Stimulated activated CD4-positive, alpha-beta T cell treated with anti-CD3 and anti-CD28 coated beads, Interleukin-12 subunit alpha, Interleukin-12 subunit beta, amount 100 ng/mL, for 48 hours (primary cell): ENCODE results near the gene SMIM35.
A peak's percentile ranks its signal among the peaks of the same experiment; 100 is the strongest.

Experiments
- DNase-seq, 3 donors: peaks; one replicate each; pipeline ENCODE4 v3.0.0-alpha.2; 2020; ENCODE audit warnings: low read depth in 2 of 3, low spot score in 1 of 3

Gene SMIM35

GRCh38 chr11:118059246-118059940 is 27.4 kb downstream of the SMIM35 start:
- DNase-seq: no peak

GRCh38 chr11:118058311-118059245 is 28.2 kb downstream of the SMIM35 start:
- no peak for DNase-seq

- DNase-seq: no peak
Observed at GRCh38 chr11:118057251-118058145, 29.3 kb downstream of the SMIM35 start.

DNA sequence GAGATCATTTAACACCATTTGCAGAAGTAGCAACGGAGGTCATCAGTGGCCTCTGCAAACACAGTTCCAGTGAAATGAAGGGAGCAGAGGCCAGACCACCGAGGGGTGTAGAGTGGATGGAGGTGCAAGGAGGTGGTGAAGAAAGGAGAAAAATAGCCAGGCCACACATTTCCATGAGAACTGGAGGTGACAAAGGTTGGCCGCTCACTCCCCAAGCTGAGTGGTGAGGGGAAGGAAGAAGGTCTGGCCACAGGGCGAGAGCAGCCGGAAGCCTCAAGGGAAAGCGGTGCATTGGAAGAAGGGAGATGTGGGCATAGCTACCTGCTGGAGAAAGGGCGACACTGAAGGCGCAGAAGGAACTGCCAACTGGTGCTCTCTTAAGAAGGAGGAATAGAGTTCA is 30.0 kb downstream of the SMIM35 start:
- DNase-seq: no peak

GRCh38 chr11:118055966-118056365 is 30.8 kb downstream of the SMIM35 start:
- DNase-seq: no peak

DNA sequence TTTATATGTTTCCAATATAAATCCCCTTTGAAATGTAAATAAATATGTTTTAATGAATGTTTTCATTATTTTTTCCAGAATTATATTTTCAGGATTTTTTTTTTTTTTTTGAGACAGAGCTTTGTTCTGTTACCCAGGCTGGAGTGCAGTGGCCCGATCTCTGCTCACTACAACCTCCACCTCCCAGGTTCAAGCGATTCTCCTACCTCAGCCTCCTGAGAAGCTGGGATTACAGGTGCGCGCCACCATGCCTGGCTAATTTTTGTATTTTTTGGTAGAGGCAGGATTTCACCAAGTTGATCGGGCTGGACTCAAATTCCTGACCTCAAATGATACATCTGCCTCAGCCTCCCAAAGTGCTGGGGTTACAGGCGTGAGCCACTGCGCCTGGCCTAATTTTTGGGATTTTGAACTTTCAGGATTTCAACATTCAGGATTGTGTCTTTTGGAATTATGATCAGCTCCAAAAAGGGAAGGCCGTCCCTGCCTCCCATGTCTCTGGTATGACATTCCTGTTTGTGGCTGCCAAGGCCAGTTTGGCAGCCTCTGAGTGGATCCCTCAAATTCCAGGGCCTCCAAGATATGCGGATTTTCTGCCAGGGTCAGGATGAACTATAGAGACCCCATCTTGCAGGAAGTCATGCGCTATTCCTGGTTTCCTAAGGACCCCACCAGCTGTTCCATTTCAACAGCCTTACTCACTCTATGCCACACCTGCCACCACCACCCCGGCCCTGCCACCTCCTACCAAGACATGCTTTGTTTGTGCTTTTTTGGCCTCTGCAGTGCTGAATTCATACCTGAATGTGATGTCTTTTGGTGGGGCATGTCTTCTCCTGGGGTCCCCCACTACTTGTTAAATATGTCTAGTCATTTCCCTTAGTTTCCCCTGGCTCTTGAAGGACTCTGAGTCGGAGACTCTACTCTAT is 31.8 kb downstream of the SMIM35 start:
- no peak for DNase-seq

DNA sequence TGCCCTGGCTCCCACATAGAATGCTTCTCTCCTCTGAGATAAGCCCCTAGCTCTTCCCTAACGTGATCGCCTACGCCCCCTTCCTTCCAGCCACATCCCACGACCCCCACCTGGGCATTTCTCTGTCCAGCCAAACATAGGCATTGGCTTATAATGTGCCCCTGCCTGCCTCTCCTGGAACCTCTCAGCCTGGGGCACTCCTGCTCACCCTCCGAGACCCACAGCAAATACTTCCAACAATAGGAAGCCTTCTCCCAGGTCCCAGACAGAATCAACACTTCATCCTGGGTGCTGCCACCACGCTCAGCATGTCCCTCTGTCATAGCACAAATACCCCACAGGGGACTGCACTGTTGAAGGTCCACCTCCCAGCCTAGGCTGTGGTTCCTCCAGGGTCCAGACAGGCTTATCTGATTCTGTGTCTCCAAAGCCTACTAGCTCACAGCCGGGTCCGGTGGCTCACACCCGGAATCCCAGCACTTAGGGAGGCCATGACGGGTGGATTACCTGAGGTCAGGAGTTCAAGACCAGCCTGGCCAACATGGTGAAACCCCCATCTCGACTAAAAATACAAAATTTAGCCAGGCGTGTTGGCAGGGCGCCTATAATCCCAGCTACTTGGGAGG is 34.1 kb downstream of the SMIM35 start:
- DNase-seq: no peak

DNA sequence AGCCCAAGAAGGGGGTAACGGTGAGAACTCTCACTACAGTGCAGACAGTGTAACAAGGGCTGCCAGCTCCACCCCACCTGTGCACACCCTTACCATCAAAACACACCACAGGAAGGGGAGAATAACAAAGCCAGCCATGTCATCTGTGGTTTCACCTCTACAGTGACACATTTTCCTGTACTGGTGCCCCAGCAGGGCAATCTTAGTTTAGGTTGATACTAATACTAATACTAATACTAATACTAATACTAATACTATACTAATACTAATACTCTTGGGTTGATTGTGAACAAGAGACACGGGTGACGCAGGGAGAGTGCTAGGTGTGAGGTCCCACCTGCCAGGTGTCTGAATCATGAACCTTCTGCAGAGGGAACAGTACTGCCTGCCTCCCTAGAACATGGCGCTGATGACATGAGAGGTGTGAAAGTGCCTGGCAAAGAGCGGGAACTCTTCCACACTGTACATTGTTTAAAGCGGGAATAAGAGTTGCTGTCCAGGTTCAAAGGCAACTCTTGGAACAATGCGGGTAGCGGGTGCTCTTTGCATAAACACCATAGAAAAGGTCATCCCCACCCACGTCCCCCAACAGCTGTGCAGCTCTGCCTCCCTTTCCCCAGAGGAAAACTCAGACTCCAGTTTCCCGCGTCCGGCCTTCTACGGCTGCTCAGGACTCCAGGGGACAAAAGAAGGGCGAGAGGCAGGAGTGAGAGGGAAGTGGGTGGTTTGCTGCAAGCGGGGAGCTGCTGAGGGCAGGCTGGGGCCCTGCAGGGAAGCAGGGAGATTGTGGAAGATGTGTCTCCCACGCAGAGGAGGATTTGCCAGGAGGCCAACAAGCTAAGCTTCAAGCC is 34.9 kb downstream of the SMIM35 start:
- peak in 1 of 3 donors; percentile 44 for DNase-seq

- DNase-seq: no peak
Observed at GRCh38 chr11:118051136-118051610, 35.6 kb downstream of the SMIM35 start.

DNA sequence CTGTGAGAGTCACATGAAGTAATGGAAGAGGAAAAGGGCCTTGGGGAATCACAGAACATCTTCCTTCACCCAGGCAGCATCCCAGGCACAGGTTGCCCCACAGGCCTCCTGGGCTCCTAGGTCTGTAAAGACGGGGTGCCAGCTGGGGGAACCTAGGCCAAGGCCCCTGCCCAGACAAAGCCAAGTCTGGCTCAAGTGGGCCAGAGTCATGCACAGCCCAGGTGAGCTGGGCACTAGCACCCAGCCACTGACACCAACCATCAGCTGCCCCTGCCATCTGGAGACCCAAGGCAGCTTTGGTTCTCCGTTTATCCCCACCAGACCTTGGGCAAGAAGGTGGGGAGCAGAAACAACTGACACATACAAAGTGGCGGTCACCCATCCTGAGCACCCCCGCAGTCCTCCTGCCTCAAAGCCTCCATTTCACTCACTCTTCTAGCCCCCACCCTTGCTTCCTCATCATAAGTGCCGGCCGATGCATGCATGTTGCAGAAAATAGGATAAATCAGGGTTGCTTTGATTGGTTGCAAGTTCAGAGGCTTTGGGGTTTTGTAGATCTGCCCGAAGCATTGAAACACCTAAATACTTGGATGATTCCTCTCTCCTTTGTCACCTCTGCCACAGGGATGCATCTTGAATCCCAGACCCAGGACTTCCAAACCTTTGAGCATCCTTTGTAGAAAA is 36.4 kb downstream of the SMIM35 start:
- no peak for DNase-seq

DNA sequence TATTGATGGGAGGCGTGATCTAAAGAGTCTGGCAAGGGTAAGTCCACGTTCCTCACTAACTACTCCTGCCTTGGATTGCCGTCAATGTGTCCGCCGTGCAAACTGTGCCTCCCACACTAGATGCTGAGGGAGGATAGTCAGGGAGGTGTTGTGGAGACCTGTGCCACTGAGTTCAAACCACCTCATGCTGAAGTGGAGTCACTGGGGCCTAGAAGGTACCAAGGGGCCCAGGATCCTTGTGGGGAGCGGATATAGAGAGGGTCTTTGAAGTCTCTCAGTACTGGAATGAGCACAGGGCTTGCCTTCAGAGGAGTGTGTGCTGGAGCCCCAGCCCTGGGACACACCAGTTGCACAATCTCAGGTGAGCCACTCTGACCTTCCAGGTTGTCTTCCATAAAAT is 37.0 kb downstream of the SMIM35 start:
- DNase-seq: no peak

DNA sequence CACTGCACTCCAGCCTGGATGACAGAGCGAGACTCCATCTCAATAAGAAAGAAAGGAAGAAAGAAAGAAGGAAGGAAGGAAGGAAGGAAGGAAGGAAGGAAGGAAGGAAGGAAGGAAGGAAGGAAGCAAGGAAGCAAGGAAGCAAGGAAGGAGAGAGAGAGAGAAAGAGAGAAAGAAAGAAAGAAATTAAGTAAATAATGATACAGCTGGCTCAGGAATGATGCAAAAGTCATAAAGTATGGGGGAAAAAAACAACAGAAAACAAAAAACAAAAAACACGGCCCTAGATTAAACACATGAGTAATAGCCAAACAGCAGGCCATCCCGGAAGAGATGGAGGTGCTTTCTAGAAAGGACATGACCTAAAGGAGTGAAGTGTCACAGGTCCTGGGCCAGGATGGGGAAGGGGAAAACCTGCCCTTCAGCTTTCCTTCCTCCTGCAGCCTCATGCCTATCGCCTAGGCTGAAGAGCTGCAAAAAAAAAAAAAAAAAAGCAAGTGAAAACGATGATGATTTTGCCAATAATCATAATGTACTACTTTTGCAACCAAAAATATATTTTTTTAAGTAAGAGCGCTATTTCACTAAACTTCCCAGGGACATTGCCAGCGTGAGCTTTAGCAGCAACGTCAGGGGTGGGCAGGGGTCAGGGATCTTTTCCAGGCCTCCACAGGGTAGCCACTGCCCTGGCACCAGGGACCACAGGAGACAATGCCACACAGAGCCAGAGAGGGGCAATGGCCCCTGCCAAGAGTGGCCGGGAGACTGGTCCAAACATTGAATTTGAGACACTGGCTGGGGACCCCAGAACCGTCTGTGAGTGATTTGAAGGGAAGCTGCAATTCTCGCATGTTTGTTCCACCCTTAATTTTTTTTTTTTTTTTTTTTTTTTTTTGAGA is 38.0 kb downstream of the SMIM35 start:
- no peak for DNase-seq

GRCh38 chr11:118047749-118048148 is 39.0 kb downstream of the SMIM35 start:
- DNase-seq: no peak

DNA sequence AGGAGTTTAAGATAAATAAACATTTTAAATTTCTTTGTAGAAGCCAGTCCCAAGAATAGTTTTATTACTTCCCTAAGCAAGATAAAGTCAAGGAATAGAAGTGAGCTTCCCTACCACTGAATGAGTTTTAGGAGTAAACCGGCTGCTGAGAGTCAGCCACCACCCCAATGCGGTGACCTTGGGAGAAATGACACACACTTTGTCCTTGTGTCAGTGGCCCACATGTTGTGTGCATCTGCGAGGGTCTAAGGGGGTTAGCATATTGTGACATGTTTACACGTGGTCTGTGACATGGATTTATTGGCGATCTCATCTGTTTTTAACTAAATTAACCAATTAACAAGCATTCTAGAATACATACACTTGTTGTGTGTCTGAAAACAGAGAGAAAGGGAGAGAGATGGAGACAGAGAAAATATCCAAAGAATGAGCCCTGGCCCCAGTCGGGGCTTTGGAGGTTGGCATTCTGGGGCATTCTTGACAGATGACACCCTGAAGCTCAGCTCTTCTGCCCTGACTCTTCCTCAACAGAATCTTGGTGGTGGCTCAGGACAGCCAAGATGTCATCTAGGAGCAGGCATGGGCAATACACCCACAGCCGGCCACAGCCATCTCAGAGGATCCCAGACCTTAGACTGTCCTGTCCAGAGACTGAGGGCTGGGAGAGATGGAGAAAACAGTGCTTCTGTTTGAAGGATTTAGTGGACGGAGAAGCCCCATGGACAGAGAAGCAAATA is 39.6 kb downstream of the SMIM35 start:
- no peak for DNase-seq

DNA sequence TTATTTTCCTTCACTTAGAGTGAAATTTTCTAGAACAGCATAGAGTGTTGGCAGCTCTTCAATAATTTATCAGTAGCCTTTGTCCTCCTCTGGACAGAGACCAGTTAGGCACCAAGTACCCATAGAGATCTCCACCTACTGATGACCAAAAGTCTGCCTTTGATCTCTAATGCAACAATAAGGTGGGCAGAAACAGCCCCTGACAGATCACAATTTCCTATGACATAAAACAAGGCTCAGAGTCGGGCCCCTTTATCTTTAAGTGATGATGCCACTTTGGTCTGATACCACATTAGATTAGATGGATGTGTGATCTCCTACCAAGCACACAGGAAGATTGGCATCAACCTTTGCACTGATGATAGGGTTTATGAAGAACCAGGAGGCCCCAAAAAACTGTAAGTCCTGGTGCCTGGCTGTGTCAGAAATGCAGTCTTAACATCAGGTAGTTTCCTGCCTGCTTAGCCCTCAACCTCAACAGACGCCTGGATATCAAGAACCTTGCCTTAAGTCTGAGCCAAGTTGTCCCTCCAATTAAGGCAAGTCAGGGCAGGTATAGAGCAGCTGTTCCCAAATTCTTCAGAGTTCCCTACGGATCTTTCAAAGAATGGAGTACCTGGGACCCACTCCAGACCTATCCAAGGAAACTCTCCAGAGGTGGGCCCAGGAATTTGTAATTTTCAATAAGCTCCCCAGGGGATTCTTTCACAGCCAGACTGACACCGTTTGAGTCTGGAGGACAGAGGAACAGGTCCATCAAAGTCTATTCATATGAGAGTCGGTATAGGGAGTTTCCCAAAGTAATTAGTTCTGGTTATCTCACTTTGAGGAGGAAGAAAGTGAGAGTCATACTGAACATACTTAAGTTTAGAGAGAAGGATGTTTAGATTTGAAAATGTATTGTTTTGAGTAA is 40.5 kb downstream of the SMIM35 start:
- no peak for DNase-seq
